OCI-LY7 (cell line): ENCODE data around the gene GALNT11. TPM values are rescaled to one million over a fixed set of nuclear protein-coding genes. Genes with fewer than 3 reads are reported as not detected.

ENCODE experiments used
- BruUV-seq: library from RNA; stranded (reverse); fragments of 400-500 nt; replicated peaks from 2 replicates; lab custom pipeline; 2021; lab: Mats Ljungman, UMichigan
- CTCF ChIA-PET: fragments of 300-600 bp; sonication (Branson Sonifier 250); formaldehyde crosslinking; loops from one replicate; lab custom pipeline; 2022; ENCODE audit warnings: antibody characterized with exemption; ENCODE audit not compliant: unreplicated experiment; lab: Charles Lee
- POLR2A ChIA-PET: fragments of 300-600 bp; sonication (Branson Sonifier 250); formaldehyde crosslinking; loops from one replicate; lab custom pipeline; 2022; ENCODE audit warnings: antibody characterized with exemption; lab: Charles Lee
- DNase-seq: peaks from one replicate; pipeline ENCODE4 v3.0.0-alpha.2; 2015; ENCODE audit warnings: low spot score
- H2AFZ ChIP-seq: fragments of 200-600 bp; sonication (generic), shearing (Covaris generic); 2 replicates; pipeline ENCODE4 v1.6.1; 2014; ENCODE audit warnings: mild to moderate bottlenecking, antibody characterized with exemption, low read length, moderate library complexity
- H3K27ac ChIP-seq: fragments of 200-600 bp; sonication (generic); 2 replicates; pipeline ENCODE4 v1.5.1; 2014; ENCODE audit warnings: mixed run types, low read depth, mild to moderate bottlenecking, moderate library complexity, low read length, inconsistent platforms; ENCODE audit not compliant: poor library complexity, severe bottlenecking
- H3K36me3 ChIP-seq: fragments of 200-600 bp; sonication (generic); 2 replicates; pipeline ENCODE4 v1.6.1; 2014; ENCODE audit warnings: mild to moderate bottlenecking, antibody characterized with exemption, low read length, moderate library complexity, mixed read lengths; ENCODE audit not compliant: insufficient read depth
- H3K4me1 ChIP-seq: fragments of 200-600 bp; sonication (generic); 2 replicates; pipeline ENCODE4 v1.5.1; 2014; ENCODE audit warnings: mild to moderate bottlenecking, low read length; ENCODE audit not compliant: insufficient read depth, poor library complexity, severe bottlenecking
- H3K4me2 ChIP-seq: fragments of 200-600 bp; sonication (generic); 2 replicates; pipeline ENCODE4 v1.6.1; 2014; ENCODE audit warnings: mild to moderate bottlenecking, low read length
- H3K4me3 ChIP-seq: fragments of 200-600 bp; sonication (generic); 2 replicates; pipeline ENCODE4 v1.5.1; 2014; ENCODE audit warnings: mild to moderate bottlenecking, low read depth, low read length; ENCODE audit not compliant: poor library complexity, severe bottlenecking
- H3K79me2 ChIP-seq: fragments of 200-600 bp; sonication (generic); 2 replicates; pipeline ENCODE4 v1.6.1; 2016; ENCODE audit warnings: low read depth, mild to moderate bottlenecking, low read length, moderate library complexity, mixed read lengths; ENCODE audit not compliant: insufficient read depth
- H3K9me2 ChIP-seq: fragments of 200-600 bp; sonication (generic); 2 replicates; pipeline ENCODE4 v1.6.1; 2016; ENCODE audit warnings: mild to moderate bottlenecking, low read length, mixed read lengths; ENCODE audit not compliant: insufficient read depth
- H3K9me3 ChIP-seq: fragments of 200-600 bp; sonication (generic); 2 replicates; pipeline ENCODE4 v1.6.1; 2014; ENCODE audit warnings: mild to moderate bottlenecking, mixed run types, low read length, mixed read lengths
- H4K20me1 ChIP-seq: fragments of 200-600 bp; sonication (generic); 2 replicates; pipeline ENCODE4 v1.6.1; 2014; ENCODE audit warnings: mild to moderate bottlenecking, antibody characterized with exemption, low read length, moderate library complexity, mixed read lengths; ENCODE audit not compliant: insufficient read depth
- CTCF ChIP-seq: fragments of 200-600 bp; sonication (generic); conservative IDR thresholded peaks from 2 replicates; pipeline ENCODE4 v1.5.1; 2014; ENCODE audit warnings: mild to moderate bottlenecking, antibody characterized with exemption, low read length, moderate library complexity, mixed read lengths
- EZH2phosphoT487 ChIP-seq: fragments of 200-600 bp; sonication (generic); IDR thresholded peaks from 2 replicates; pipeline ENCODE4 v1.6.1; 2018; ENCODE audit warnings: low read depth, borderline replicate concordance, mild to moderate bottlenecking, mixed run types, antibody characterized with exemption, low read length, moderate library complexity, mixed read lengths
- intact Hi-C: fragments of 100-400 bp; cut with micrococcal nuclease; formaldehyde crosslinking; loops from one replicate; pipeline ENCODE4 v1.10.0; 2022; ENCODE audit not compliant: unreplicated experiment
- total RNA-seq, 2 experiments: library from RNA; depleted of rRNA in 1 of 2; stranded (reverse); fragments of >200 nt in 1 of 2; shearing (Covaris generic) in 1 of 2; gene quantifications; 2 replicates each; pipeline ENCODE4 v1.2.3, GENCODE V29; 2014 to 2022

GALNT11 gene
- total RNA-seq, 2 experiments from 2014 or later = not detected

DNA sequence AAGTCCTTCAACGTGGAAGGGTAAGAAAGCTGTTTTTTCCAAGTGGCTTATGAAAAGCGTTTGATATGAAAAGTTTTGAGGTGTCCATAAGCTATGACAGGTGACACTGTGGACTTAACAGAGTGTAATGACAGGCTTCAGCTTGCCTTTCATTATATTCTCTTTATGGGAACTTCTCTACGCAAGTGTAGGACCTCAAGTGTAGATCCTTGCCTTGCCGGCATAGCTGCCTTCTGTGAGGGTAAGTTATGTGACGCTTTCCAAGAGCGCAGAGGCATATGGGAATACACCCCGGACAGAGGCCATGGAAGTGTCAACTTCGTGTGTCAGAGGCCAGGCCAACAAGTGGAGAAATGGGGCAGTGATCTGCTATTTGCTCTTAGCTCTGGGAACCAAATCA lies 91.9 kb downstream of the GALNT11 start:
- TF ChIP-seq CTCF (no peak), EZH2phosphoT487 (no peak)
- intact Hi-C loops = no loop called here
- H2AFZ ChIP-seq = no peak overlapping the region
- H3K4me1 ChIP-seq = no peaks in the 10 kb centered on the region
- no peaks in the 10 kb centered on the region for H3K9me2 ChIP-seq
- H3K9me3 ChIP-seq = no peaks in the 10 kb centered on the region
- DNase-seq = no peak
- H3K79me2 ChIP-seq = no peaks in the 10 kb centered on the region
- no peaks in the 10 kb centered on the region for H4K20me1 ChIP-seq
- no peak overlapping the region for H3K4me3 ChIP-seq
- CTCF ChIA-PET = no interaction called here
- no peak overlapping the region for H3K27ac ChIP-seq
- H3K4me2 ChIP-seq = no peak overlapping the region
- POLR2A ChIA-PET = interaction anchor here (0.8 kb wide), 1 partner anchor 16 kb away, joined by 5 read pairs; no protein-coding TSS in a partner anchor
- peaks cover 52% of the 10 kb centered on the region for H3K36me3 ChIP-seq
- no TSS peak for BruUV-seq

DNA sequence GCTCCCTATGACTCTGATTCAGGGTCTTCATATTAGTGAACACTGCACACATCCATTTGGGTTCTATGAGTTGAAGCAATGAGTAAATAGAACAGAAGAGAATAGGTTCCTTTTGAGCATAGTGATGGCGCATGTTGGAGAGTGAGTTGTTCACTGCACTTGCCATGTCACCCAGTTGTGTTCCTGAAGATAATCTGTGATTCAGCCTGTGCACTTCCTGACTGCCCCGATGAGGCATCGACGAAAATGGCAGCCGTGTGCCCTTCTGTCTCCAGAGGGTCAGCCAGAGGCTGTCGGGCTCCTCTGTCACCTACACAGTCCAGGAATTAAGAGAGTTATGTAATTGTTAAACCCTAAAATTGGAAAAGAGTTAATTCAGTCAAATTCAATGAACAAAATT lies 94.7 kb downstream of the GALNT11 start:
- intact Hi-C loops = no loop called here
- CTCF ChIA-PET = no interaction called here
- H3K4me2 ChIP-seq = no peak overlapping the region
- no peak overlapping the region for H3K27ac ChIP-seq
- no peaks in the 10 kb centered on the region for H3K79me2 ChIP-seq
- no peaks in the 10 kb centered on the region for H3K9me2 ChIP-seq
- DNase-seq = no peak
- no peak overlapping the region for H3K4me3 ChIP-seq
- no peak overlapping the region for H2AFZ ChIP-seq
- TF ChIP-seq CTCF = no peak
- no peak for TF ChIP-seq EZH2phosphoT487
- BruUV-seq = no TSS peak
- H3K36me3 ChIP-seq = peaks cover 80% of the 10 kb centered on the region
- H4K20me1 ChIP-seq = no peaks in the 10 kb centered on the region
- no peaks in the 10 kb centered on the region; the same call in 1 of the 2 replicates for H3K9me3 ChIP-seq
- POLR2A ChIA-PET = no interaction called here
- no peaks in the 10 kb centered on the region for H3K4me1 ChIP-seq

DNA sequence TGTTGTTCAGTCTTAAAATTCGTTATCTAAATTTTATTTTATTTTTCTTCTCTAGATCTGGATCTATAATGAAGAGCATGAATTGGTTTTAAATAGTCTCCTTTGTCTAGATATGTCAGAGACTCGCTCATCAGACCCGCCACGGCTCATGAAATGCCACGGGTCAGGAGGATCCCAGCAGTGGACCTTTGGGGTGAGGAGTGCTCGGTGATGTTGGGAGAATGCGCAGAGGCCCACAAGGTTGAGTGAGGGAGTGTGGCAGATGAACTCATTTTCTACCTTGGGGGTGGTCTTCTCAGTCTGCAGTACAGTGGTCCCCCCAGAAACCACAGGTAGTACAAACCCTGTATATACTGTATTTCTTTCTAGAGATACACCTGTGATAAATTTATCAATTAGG lies 95.3 kb downstream of the GALNT11 start:
- ChIA-PET CTCF (no interaction called here), POLR2A (no interaction called here)
- TF ChIP-seq EZH2phosphoT487 (no peak), CTCF (no peak)
- Histone ChIP-seq H3K4me1 (no peaks in the 10 kb centered on the region), H2AFZ (no peak overlapping the region), H3K4me3 (no peak overlapping the region), H3K36me3 (peaks cover 86% of the 10 kb centered on the region), H3K9me3 (no peaks in the 10 kb centered on the region; the same call in 1 of the 2 replicates), H3K27ac (no peak overlapping the region), H3K4me2 (no peak overlapping the region), H3K79me2 (no peaks in the 10 kb centered on the region), H3K9me2 (no peaks in the 10 kb centered on the region), H4K20me1 (no peaks in the 10 kb centered on the region)
- BruUV-seq = no TSS peak
- intact Hi-C loops = no loop called here
- DNase-seq = no peak
